HepG2 (cell line): Measurements from ENCODE around the gene CDK8. TPM values are rescaled to one million over a fixed set of nuclear protein-coding genes. Genes with fewer than 3 reads are reported as not detected.

Experiments
- ATM ChIP-seq: fragments of 450-650 bp; IDR thresholded peaks from 2 replicates; pipeline ENCODE4 v1.7.1; 2017; ENCODE audit warnings: mild to moderate bottlenecking, borderline replicate concordance
- ESRRA ChIP-seq: sonication (generic); formaldehyde crosslinking; IDR thresholded peaks from 2 replicates; pipeline ENCODE4 v1.5.1; 2020; ENCODE audit warnings: mild to moderate bottlenecking, low read depth, missing genetic modification reagents
- ETV6 ChIP-seq: sonication (generic); formaldehyde crosslinking; conservative IDR thresholded peaks from 2 replicates; pipeline ENCODE4 v1.4.0; 2020; ENCODE audit warnings: missing genetic modification reagents
- FOXK2 ChIP-seq: fragments of 450-650 bp; IDR thresholded peaks from 2 replicates; pipeline ENCODE4 v1.6.1; 2016
- FOXO4 ChIP-seq: sonication (generic); formaldehyde crosslinking; conservative IDR thresholded peaks from 2 replicates; pipeline ENCODE4 v1.8.1; 2023; ENCODE audit warnings: missing genetic modification reagents
- KLF12 ChIP-seq: sonication (generic); formaldehyde crosslinking; IDR thresholded peaks from 2 replicates; pipeline ENCODE4 v1.4.0; 2020; ENCODE audit warnings: missing genetic modification reagents, borderline replicate concordance
- MAX ChIP-seq: IDR thresholded peaks from 2 replicates; pipeline ENCODE4 v1.6.1; 2012; ENCODE audit warnings: inconsistent platforms
- ONECUT2 ChIP-seq: sonication (generic); formaldehyde crosslinking; IDR thresholded peaks from 2 replicates; pipeline ENCODE4 v1.4.0; 2020; ENCODE audit warnings: missing genetic modification reagents
- PHF8 ChIP-seq: sonication (generic); formaldehyde crosslinking; IDR thresholded peaks from 2 replicates; pipeline ENCODE4 v1.5.0; 2020; ENCODE audit warnings: missing genetic modification reagents
- POLR2A ChIP-seq, 2 experiments: IDR thresholded peaks; 2 replicates each; pipeline ENCODE4 v1.6.1; 2011; ENCODE audit warnings: low read depth in 2 of 2, low read length in 2 of 2, mild to moderate bottlenecking in 1 of 2, moderate library complexity in 1 of 2; ENCODE audit not compliant: insufficient read depth in 1 of 2
- PRDM15 ChIP-seq: sonication (generic); formaldehyde crosslinking; IDR thresholded peaks from 2 replicates; pipeline ENCODE4 v1.4.0; 2020; ENCODE audit warnings: missing genetic modification reagents
- PRMT3 ChIP-seq: sonication (generic); formaldehyde crosslinking; IDR thresholded peaks from 2 replicates; pipeline ENCODE4 v1.8.1; 2022; ENCODE audit warnings: low read depth, mild to moderate bottlenecking, moderate library complexity, missing genetic modification reagents, borderline replicate concordance
- RFX3 ChIP-seq: IDR thresholded peaks from 2 replicates; pipeline ENCODE4 v1.6.1; 2016; ENCODE audit warnings: missing biosample characterization, missing genetic modification reagents
- SRF ChIP-seq: IDR thresholded peaks from 2 replicates; pipeline ENCODE4 v1.6.1; 2011; ENCODE audit warnings: mild to moderate bottlenecking, low read depth, low read length, moderate library complexity
- TGIF2 ChIP-seq: IDR thresholded peaks from 2 replicates; pipeline ENCODE4 v1.6.1; 2016; ENCODE audit warnings: control low read depth, missing compliant biosample characterization
- ZBTB26 ChIP-seq: IDR thresholded peaks from 2 replicates; pipeline ENCODE4 v1.6.1; 2016; ENCODE audit warnings: missing compliant biosample characterization, missing genetic modification reagents, borderline replicate concordance
- ZMYM2 ChIP-seq: sonication (generic); formaldehyde crosslinking; IDR thresholded peaks from 2 replicates; pipeline ENCODE4 v1.8.0; 2022; ENCODE audit warnings: mild to moderate bottlenecking, missing genetic modification reagents
- ZNF710 ChIP-seq: sonication (generic); formaldehyde crosslinking; IDR thresholded peaks from 2 replicates; pipeline ENCODE4 v1.5.0; 2020; ENCODE audit warnings: mild to moderate bottlenecking, missing genetic modification reagents, borderline replicate concordance
- ZNF800 ChIP-seq: sonication (generic); formaldehyde crosslinking; IDR thresholded peaks from 2 replicates; pipeline ENCODE4 v1.4.0; 2020; ENCODE audit warnings: missing genetic modification reagents
- polyA plus RNA-seq, 8 experiments: library from polyadenylated mRNA; depleted of rRNA in 3 of 8; stranded (reverse) in 7 of 8; unstranded in 1 of 8; fragments of >200 nt; fragmentation: Illumina TruSeq in 4 of 8; extraction: Trizol in 4 of 8; gene quantifications; 2 replicates each; pipeline versions ENCODE4 v1.2.1 to v1.2.3, GENCODE V29; 2011 to 2016; ENCODE audit warnings: low read depth in 4 of 8, missing spikeins in 1 of 8, mixed read lengths in 1 of 8; ENCODE audit not compliant: insufficient read depth in 1 of 8
- total RNA-seq, 5 experiments: library from RNA; depleted of rRNA; stranded (reverse); fragments of >200 nt; fragmentation: Illumina TruSeq; extraction: Trizol; gene quantifications; 2 replicates each; pipeline ENCODE4 v1.2.3, GENCODE V29; 2016; ENCODE audit warnings: low read depth in 1 of 5

Gene CDK8
- total and polyA plus RNA-seq, 2 of the 13 experiments (the other 11 are each of a cell fraction or from before 2014, with no cell fraction given): 15.8 to 16.4 TPM

GRCh38 chr13:26221721-26222519, 32.0 kb upstream of the CDK8 start, which contains the start of gene RNF6 (continued):
- TF ChIP-seq ESRRA (CRISPR knock-in tag) (no peak; the same call in 1 of the 2 replicates), ATM (no peak), TGIF2 (CRISPR knock-in tag) (peak; percentile 6; the same call in 1 of the 2 replicates), ZBTB26 (CRISPR knock-in tag) (0 out of 2 replicates have a peak, but pooled peaks have one; percentile 18), KLF12 (CRISPR knock-in tag) (peak; percentile 65), PHF8 (CRISPR knock-in tag) (peak; percentile 95), ZMYM2 (no peak), SRF (peak; percentile 32; the same call in 1 of the 2 replicates), ETV6 (peak; percentile 41; the same call in 1 of the 2 replicates), ONECUT2 (CRISPR knock-in tag) (no peak), PRMT3 (CRISPR knock-in tag) (no peak), PRDM15 (CRISPR knock-in tag) (peak; percentile 74), ZNF710 (peak; percentile 74; the same call in 1 of the 2 replicates), POLR2A (IDR thresholded peaks at IDR 0.05; ENCODE audit: insufficient read depth in 1 of 2, low read depth in 2 of 2, low read length in 2 of 2) (peak; percentile 65 to 92), MAX (peak; percentile 74), RFX3 (CRISPR knock-in tag) (no peak), FOXO4 (0 out of 2 replicates have a peak, but pooled peaks have one; percentile 57), ZNF800 (CRISPR knock-in tag) (0 out of 2 replicates have a peak, but pooled peaks have one; percentile 62), FOXK2 (no peak)
